K562 (cell line): ENCODE data around the gene AKAP10. TPM values are rescaled to one million over a fixed set of nuclear protein-coding genes. Genes with fewer than 3 reads are reported as not detected.

ENCODE experiments used
- ATAC-seq: fragments of 200-7000 bp; cut with Tn5 transposase; 3 replicates; pipeline ENCODE4 v1.9.1; 2020; ENCODE audit warnings: moderate library complexity
- BruUV-seq: library from RNA; stranded (reverse); fragments of 400-500 nt; replicated peaks from 2 replicates; lab custom pipeline; 2021; lab: Mats Ljungman, UMichigan
- CTCF ChIA-PET: fragments of 300-600 bp; formaldehyde crosslinking; extraction: SDS; loops from one replicate; lab custom pipeline; 2021; ENCODE audit warnings: low intra/inter-chr PET ratio; lab: Yijun Ruan, JAX
- POLR2A ChIA-PET: fragments of 300-600, 350-650 bp; sonication (Branson Sonifier 250); formaldehyde crosslinking; extraction: SDS; loops from one replicate; lab custom pipeline; 2021; ENCODE audit warnings: antibody characterized with exemption, inconsistent platforms; lab: Yijun Ruan, JAX
- DNase-seq, 4 experiments: peaks; one replicate each; pipeline versions ENCODE4 v3.0.0 to v3.0.0-alpha.2; 2011 to 2018; ENCODE audit warnings: low spot score in 3 of 4, mixed read lengths in 3 of 4; ENCODE audit errors: extremely low read depth in 1 of 4
- FAIRE-seq: peaks from 2 replicates; lab custom pipeline; 2011; peaks lifted over from hg19 to GRCh38; lab: Jason Lieb, UNC
- H2AFZ ChIP-seq: 2 replicates; pipeline ENCODE4 v1.6.0; 2011; ENCODE audit warnings: low read depth, low read length, control low read depth, inconsistent platforms
- H3K27ac ChIP-seq: fragments of 200-600 bp; 3 replicates; pipeline ENCODE4 v1.8.0; 2011; ENCODE audit warnings: low read depth, mild to moderate bottlenecking, control low read depth, inconsistent platforms, low read length, moderate library complexity, mixed read lengths; ENCODE audit errors: extremely low read depth
- H3K27me3 ChIP-seq, 2 experiments: fragments of 300-600 bp in 1 of 2; 2 replicates in 1 of 2; 3 replicates in 1 of 2; pipeline versions ENCODE4 v1.6.0 to v1.8.0; 2011; ENCODE audit warnings: inconsistent platforms in 2 of 2, low read length in 2 of 2, mild to moderate bottlenecking in 1 of 2, mixed read lengths in 1 of 2, moderate library complexity in 1 of 2; ENCODE audit not compliant: control insufficient read depth in 2 of 2, insufficient read depth in 2 of 2
- H3K36me3 ChIP-seq: fragments of 300-600 bp; 3 replicates; pipeline ENCODE4 v1.8.0; 2011; ENCODE audit warnings: mild to moderate bottlenecking, low read length, inconsistent platforms; ENCODE audit not compliant: control insufficient read depth, insufficient read depth
- H3K4me1 ChIP-seq, 2 experiments: fragments of 200-600 bp in 1 of 2; replicated peaks in 1 of 2; 2 replicates in 1 of 2; 3 replicates in 1 of 2; pipeline versions ENCODE4 v1.5.1 to v1.8.0; 2011; ENCODE audit warnings: inconsistent platforms in 2 of 2, low read length in 2 of 2, mild to moderate bottlenecking in 1 of 2, mixed read lengths in 1 of 2, moderate library complexity in 1 of 2; ENCODE audit not compliant: control insufficient read depth in 2 of 2, insufficient read depth in 2 of 2
- H3K4me2 ChIP-seq: 2 replicates; pipeline ENCODE4 v1.6.1; 2011; ENCODE audit warnings: low read length, control low read depth, inconsistent platforms, mixed read lengths; ENCODE audit not compliant: insufficient read depth
- H3K4me3 ChIP-seq: fragments of 200-600 bp; sonication (generic), shearing (Covaris generic); 2 replicates; pipeline ENCODE4 v1.5.1; 2016; ENCODE audit warnings: control low read depth, inconsistent platforms
- H3K79me2 ChIP-seq: fragments of 200-600 bp; 3 replicates; pipeline ENCODE4 v1.8.0; 2011; ENCODE audit warnings: low read length, inconsistent platforms; ENCODE audit not compliant: control insufficient read depth, insufficient read depth
- H3K9ac ChIP-seq, 2 experiments: 2 replicates each; pipeline versions ENCODE4 v1.6.0 to v1.6.1; 2011; ENCODE audit warnings: low read depth in 2 of 2, low read length in 2 of 2, control low read depth in 1 of 2, inconsistent platforms in 1 of 2, mild to moderate bottlenecking in 1 of 2, mixed read lengths in 1 of 2; ENCODE audit not compliant: insufficient read depth in 1 of 2
- H3K9me1 ChIP-seq: one replicate; pipeline ENCODE4 v1.6.0; 2011; ENCODE audit warnings: inconsistent platforms, mild to moderate bottlenecking, low read length, moderate library complexity; ENCODE audit not compliant: control insufficient read depth, insufficient read depth
- H3K9me3 ChIP-seq: replicated peaks from 2 replicates; pipeline ENCODE4 v1.5.1; 2011; ENCODE audit warnings: low read depth, low read length, inconsistent platforms; ENCODE audit not compliant: control insufficient read depth, insufficient read depth
- H4K20me1 ChIP-seq: replicated peaks from 2 replicates; pipeline ENCODE4 v1.6.1; 2011; ENCODE audit warnings: low read length, inconsistent platforms, mixed read lengths; ENCODE audit not compliant: control insufficient read depth, insufficient read depth
- ARID1B ChIP-seq: fragments of 450-650 bp; IDR thresholded peaks from 2 replicates; pipeline ENCODE4 v1.6.1; 2016; ENCODE audit warnings: antibody characterized with exemption, mild to moderate bottlenecking, inconsistent platforms
- ZNF12 ChIP-seq: sonication (generic); formaldehyde crosslinking; IDR thresholded peaks from 2 replicates; pipeline ENCODE4 v1.4.0; 2020; ENCODE audit warnings: mild to moderate bottlenecking, missing genetic modification reagents
- WGBS: fragments of 100-300 bp; shearing (Covaris generic); methylation state at CpG from one replicate; pipeline ENCODE4 v1.1.6; 2016; ENCODE audit warnings: low coverage, mixed read lengths; ENCODE audit not compliant: insufficient coverage; ENCODE audit errors: missing lambda C conversion rate; 5-methylcytosine and 5-hydroxymethylcytosine counted together
- in situ Hi-C: fragments of 300-500 bp; cut with MboI; formaldehyde crosslinking; loops from 4 replicates; pipeline ENCODE4 v1.15.0; 2018; ENCODE audit warnings: inconsistent platforms, mixed read lengths
- intact Hi-C: fragments of 100-400 bp; cut with micrococcal nuclease; formaldehyde crosslinking; loops from 2 replicates; pipeline ENCODE4 v1.14.2; 2022
- polyA plus RNA-seq, 8 experiments: library from polyadenylated mRNA; depleted of rRNA in 4 of 8; stranded (reverse) in 5 of 8; unstranded in 3 of 8; fragments of >200 nt; fragmentation: Nextera tagmentation in 2 of 8; fragmentation: Illumina TruSeq in 1 of 8; extraction: Ambion mirVana in 2 of 8; extraction: Trizol in 1 of 8; gene quantifications; 2 replicates each; pipeline versions ENCODE4 v1.2.1 to v1.2.3, GENCODE V29; 2011 to 2014; ENCODE audit warnings: inconsistent platforms in 1 of 8, missing spikeins in 1 of 8
- total RNA-seq, 7 experiments: library from RNA; depleted of rRNA in 6 of 7; stranded (reverse); fragments of >200 nt in 6 of 7; fragmentation: Illumina TruSeq in 2 of 7; extraction: Trizol in 2 of 7; gene quantifications; 2 replicates each; pipeline versions ENCODE4 v1.2.1 to v1.2.3, GENCODE V29; 2011 to 2021; ENCODE audit warnings: low replicate concordance in 1 of 7
- TF ChIP-seq, protein P1 (sequence below): sonication (generic); formaldehyde crosslinking; IDR thresholded peaks from 2 replicates; pipeline ENCODE4 v1.8.0; 2022; ENCODE audit warnings: mild to moderate bottlenecking, missing genetic modification reagents
- TF ChIP-seq, protein P2 (sequence below): sonication (generic); formaldehyde crosslinking; IDR thresholded peaks from 2 replicates; pipeline ENCODE4 v1.9.0; 2022; ENCODE audit warnings: mild to moderate bottlenecking, missing genetic modification reagents

Gene AKAP10
- total and polyA plus RNA-seq, 9 of the 15 experiments (the other 6 are each of a cell fraction or from before 2014, with no cell fraction given): 4.0 to 20.3 (median 8.2) TPM

DNA sequence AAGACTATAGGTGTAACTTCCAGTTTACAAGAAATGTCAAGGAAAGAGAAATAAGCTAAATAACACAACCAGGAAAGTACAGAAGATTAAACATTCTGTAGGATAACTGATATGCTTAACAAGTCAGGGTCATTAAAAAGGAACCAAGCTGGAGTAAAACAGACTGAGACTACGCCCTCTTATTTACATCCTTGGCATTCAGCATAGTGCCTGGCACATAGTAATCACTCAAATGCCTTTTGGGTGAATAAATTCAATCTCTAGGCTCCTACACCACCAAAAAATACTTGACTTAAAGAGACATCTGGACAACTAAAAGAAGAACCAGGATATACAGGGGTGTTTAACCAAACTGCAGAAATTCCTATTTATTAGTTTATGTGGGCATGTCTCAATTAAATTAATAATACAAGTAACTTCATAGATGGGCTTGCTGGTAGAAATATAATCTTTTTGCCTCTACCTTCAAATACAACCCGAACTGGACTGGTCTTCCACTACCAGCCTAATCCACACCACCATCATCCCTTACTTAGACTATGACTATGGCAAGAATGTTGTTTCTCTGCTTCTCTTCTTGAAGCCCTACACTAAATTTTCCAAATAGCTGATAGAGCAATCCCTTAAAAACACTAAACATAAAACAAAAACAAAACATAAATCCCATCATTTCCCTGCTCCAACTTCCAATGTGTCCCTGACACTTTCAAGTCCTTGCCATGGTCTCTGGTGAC is 62.2 kb downstream of the AKAP10 start (continued):
- TF ChIP-seq, protein P1, sequence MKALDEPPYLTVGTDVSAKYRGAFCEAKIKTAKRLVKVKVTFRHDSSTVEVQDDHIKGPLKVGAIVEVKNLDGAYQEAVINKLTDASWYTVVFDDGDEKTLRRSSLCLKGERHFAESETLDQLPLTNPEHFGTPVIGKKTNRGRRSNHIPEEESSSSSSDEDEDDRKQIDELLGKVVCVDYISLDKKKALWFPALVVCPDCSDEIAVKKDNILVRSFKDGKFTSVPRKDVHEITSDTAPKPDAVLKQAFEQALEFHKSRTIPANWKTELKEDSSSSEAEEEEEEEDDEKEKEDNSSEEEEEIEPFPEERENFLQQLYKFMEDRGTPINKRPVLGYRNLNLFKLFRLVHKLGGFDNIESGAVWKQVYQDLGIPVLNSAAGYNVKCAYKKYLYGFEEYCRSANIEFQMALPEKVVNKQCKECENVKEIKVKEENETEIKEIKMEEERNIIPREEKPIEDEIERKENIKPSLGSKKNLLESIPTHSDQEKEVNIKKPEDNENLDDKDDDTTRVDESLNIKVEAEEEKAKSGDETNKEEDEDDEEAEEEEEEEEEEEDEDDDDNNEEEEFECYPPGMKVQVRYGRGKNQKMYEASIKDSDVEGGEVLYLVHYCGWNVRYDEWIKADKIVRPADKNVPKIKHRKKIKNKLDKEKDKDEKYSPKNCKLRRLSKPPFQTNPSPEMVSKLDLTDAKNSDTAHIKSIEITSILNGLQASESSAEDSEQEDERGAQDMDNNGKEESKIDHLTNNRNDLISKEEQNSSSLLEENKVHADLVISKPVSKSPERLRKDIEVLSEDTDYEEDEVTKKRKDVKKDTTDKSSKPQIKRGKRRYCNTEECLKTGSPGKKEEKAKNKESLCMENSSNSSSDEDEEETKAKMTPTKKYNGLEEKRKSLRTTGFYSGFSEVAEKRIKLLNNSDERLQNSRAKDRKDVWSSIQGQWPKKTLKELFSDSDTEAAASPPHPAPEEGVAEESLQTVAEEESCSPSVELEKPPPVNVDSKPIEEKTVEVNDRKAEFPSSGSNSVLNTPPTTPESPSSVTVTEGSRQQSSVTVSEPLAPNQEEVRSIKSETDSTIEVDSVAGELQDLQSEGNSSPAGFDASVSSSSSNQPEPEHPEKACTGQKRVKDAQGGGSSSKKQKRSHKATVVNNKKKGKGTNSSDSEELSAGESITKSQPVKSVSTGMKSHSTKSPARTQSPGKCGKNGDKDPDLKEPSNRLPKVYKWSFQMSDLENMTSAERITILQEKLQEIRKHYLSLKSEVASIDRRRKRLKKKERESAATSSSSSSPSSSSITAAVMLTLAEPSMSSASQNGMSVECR: no peak
- TF ChIP-seq ARID1B (no peak), ZNF12 (CRISPR knock-in tag) (no peak)

DNA sequence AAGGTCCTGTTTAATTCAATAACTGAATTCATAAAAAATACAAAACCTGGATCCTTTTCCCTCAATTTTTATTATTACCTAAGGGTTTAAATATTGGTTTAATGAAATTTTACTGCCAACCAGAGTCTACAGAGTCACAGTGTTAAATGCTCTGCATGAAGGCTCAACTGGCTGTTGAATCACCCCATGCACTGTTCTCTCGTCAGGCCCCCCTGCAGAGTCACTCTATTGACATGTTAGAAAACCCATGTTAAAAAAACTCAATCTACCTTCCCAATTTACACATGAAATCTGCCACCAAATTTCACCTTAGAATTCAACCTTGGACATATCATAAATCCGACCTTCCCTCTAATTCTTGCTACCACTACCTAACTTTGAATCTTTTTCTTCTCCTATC is 66.6 kb downstream of the AKAP10 start:
- H3K36me3 ChIP-seq: peaks cover 65% of the 10 kb centered on the region; the same call in 2 of the 3 replicates
- no peaks in the 10 kb centered on the region for H3K79me2 ChIP-seq
- no peaks in the 10 kb centered on the region for H3K9me1 ChIP-seq
- no peaks in the 10 kb centered on the region for H4K20me1 ChIP-seq
- ChIA-PET CTCF (no interaction called here), POLR2A (no interaction called here)
- H3K4me2 ChIP-seq: no peak overlapping the region
- 67% methylated on average over 2 of the region's 2 CpGs for WGBS
- in situ Hi-C loops (no loop called here), intact Hi-C loops (no loop called here)
- FAIRE-seq (no peak), ATAC-seq (no peak), DNase-seq (no peak)
- no peak overlapping the region for H3K4me3 ChIP-seq
- H3K9me3 ChIP-seq: no peaks in the 10 kb centered on the region
- no peak overlapping the region for H3K9ac ChIP-seq
- no peaks in the 10 kb centered on the region for H3K4me1 ChIP-seq
- H2AFZ ChIP-seq: no peak overlapping the region
- H3K27me3 ChIP-seq: no peaks in the 10 kb centered on the region
- no peak overlapping the region for H3K27ac ChIP-seq
- BruUV-seq: no TSS peak
- TF ChIP-seq, protein P2, sequence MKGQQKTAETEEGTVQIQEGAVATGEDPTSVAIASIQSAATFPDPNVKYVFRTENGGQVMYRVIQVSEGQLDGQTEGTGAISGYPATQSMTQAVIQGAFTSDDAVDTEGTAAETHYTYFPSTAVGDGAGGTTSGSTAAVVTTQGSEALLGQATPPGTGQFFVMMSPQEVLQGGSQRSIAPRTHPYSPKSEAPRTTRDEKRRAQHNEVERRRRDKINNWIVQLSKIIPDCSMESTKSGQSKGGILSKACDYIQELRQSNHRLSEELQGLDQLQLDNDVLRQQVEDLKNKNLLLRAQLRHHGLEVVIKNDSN: no peak
